Smooth muscle cell of the brain vasculature (primary cell): ENCODE results near the gene PIK3C2B.
"Not testable (repeated sequence)": the region's sequence is repeated elsewhere in the genome, so short reads cannot be mapped to it uniquely, and the experiment has no call there.

Experiments
- DNase-seq: peaks from one replicate; pipeline ENCODE4 v3.0.0-alpha.2; 2012; ENCODE audit warnings: low read depth, low spot score

Gene PIK3C2B

DNA sequence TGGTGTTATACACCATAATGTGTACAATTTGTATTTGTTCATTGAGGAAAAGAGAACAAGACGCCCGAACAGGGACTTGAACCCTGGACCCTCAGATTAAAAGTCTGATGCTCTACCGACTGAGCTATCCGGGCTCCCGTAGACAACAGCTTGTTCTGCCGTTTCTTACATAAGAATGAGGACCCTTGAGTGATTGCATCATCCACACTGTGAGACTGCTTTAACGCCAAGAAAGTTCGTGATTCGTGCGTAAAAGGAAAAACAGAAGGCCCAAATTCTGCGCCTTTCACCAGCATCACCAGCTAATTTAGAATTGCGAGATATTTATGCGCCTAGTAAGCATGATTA lies 12.3 kb upstream of the PIK3C2B start:
- peak; percentile 82 for DNase-seq

DNA sequence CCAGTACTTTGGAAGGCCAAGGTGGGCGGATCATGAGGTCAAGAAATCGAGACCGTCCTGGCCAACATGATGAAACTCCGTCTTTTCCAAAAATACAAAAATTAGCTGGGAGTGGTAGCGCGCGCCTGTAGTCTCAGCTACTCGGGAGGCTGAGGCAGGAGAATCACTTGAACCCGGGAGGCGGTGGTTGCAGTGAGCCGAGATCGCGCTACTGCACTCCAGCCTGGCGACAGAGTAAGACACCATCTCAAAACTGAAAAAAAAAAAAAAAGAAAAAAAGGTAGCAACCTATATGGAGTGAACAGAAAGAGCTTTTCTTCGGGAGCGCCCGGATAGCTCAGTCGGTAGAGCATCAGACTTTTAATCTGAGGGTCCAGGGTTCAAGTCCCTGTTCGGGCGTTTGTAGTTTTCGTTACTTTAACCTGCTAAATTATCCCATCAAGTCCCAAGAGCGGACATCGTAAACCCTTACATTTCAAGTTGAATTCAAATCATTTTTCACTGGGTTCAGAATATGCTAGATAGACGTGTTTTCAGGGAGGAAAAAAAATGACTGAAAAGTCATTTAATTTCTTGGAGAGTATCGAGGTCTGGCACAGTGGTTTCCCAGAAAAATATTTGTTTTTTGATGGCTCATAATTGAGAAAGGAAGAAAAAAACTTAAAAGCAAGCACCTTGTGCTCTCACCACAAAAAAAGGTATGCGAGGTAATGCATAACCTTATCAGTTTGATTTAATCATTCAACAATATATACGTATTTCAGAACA lies 11.8 kb upstream of the PIK3C2B start:
- peak; percentile 76 for DNase-seq

GRCh38 chr1:204505674-204506200 lies 11.1 kb upstream of the PIK3C2B start:
- DNase-seq, result no peak

DNA sequence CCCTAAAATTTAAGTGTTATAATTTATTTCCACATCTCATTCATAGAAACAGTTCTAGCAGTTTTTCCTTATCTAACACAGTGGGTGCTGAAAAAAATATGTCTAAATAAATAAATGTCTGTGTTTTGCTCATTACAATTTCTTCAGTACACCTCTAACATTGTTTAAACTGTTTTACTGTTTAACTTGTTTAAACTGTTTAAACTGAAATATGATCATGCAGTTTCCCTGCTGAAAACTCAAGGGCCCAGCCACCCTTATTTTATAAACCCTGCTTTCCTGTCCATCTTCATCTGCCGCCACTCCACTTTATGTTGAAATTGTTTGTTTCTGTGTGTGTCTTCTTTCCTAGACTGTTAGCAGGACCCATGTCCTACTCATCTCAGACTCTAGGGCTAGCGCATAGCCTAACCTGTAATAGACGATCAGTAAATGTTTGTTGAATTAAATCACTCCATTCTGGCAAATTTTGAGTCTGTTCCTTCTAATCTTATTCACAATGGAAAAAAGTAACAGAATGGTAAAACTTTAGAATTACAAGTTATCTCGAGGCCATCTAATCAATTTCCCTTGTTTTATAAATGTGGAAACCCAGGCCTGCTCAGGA lies 9.4 kb upstream of the PIK3C2B start:
- DNase-seq, result no peak

GRCh38 chr1:204503122-204503912 lies 8.7 kb upstream of the PIK3C2B start:
- DNase-seq, result no peak

DNA sequence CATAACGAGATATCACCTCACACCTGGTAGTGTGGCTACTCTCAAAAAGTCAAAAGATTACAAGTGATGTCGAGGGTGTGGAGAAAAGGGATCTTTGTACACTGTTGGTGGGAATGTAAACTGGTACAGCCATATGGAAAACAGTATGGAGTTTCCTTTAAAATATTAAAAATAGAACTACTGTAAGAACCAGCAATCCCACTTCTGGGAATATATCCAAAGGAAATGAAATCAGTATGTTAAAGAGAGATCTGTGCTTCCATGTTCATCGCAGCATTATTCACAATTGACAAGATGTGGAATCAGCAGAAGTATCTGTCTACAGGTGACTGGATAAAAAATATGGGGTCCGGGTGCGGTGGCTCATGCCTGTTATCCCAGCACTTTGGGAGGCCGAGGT lies 7.6 kb upstream of the PIK3C2B start:
- no peak for DNase-seq

GRCh38 chr1:204499511-204500468 lies 5.2 kb upstream of the PIK3C2B start:
- DNase-seq, result no peak

DNA sequence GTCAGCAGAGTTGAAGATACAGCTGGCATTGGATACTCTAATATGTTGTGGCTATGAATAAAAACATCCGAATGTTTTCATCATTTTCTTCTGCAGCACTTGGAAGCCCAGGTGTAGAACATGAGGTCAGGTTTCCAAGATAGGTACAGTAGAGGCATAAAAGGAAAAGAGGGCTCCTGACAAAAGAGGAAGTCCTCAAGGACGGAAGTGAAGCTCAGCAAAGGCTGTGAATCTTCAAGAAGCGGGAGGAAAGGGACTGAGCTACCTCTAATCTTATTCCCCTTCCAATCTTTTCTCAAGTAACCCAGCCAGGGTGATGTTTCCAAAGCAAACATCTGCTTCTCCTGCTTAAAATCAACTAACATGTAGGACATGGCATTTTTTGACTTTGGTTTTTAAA lies 4.4 kb upstream of the PIK3C2B start:
- no peak for DNase-seq

- DNase-seq, result no peak
Observed at GRCh38 chr1:204495777-204496176, 1.2 kb upstream of the PIK3C2B start.

DNA sequence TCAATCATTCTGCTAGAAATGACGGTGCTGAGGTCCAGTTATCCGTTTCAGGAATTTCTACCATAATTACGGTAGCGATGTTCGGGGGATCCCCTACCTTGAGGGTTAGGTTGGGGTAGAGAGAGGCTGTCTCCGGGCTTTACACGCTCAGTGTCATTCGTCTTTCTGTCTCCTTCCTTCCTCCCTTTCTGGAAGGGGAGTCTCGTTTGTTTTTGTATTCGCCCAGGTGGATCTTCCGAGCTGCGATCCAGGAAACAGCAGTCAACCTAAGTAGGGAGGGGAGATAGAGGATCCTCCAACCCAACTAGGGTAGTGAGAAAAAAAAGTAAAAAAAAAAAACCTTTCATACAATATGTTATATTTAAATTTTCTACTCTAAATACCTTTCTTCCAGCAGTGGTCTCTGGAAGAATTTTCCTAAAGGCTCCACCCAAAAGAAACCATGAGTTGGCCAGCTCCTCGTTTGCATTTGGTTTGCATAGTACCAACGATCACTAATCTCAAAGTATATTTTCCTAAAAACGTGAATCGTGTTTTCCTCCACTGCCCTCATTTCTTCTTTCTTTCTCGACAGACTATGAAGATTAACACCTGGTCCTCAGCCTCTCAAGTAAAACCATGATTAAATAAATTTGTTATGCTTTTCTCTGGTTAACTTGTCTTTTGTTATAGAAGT lies 611 bp upstream of the PIK3C2B start:
- DNase-seq, result no peak

DNA sequence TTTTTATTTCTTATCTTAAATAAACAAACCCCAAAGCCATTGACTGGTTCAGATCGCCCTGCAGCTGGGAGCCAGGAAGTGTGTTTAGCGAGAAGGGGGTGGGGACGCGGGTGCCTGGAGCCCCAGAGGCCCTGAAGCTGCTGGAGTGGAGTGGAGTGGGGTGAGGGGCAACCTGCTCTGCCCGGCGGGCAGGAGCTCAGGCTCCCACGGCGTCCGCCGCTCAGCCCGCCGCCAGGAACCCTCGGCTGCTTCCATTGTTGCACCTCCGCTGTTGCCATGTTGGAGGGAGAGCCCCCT lies 673 bp downstream of the PIK3C2B start:
- DNase-seq, result no peak

DNA sequence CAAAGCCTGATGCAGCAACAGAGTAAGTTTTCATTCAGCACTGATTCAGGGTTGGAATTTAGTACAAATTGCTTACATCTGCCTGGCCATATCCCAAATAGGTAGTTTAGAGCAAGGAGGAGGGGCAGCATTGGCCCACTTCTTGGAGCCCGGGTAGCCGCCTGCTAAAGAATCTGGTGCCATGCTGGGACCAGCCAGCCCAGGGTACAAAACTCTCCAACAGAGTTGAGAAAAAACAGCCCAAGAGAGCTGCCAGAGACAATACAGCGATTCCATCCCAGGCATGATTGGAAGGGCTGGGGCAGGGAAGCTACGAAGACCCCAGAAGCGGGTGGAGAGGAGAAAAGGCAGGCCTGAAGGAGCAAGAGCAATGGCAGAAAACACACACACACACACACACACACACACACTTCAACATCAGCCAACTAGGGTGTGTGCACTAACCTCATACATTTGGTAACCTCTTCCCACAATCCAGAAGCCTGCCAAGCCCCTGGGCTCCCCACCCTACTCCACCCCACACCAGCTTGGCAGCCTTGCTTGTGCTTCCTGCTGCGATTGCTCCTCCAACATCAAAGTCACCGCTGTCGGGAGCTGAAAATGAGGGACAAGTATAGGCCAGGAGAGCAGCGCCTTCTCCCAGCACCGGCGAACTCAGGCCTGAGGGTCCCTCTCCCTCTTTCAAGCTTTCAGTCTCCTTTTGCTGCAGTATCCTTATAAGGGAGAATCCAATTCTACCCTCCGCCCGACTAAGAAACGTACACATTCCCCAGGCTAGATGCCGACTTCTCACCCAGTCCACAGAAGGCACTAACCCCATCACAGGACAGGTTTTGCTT lies 1.2 kb downstream of the PIK3C2B start:
- DNase-seq, result no peak

- DNase-seq, result no peak
Observed at GRCh38 chr1:204491655-204492054, 3.0 kb downstream of the PIK3C2B start.

GRCh38 chr1:204487256-204487615 lies 7.4 kb downstream of the PIK3C2B start:
- no peak for DNase-seq

DNA sequence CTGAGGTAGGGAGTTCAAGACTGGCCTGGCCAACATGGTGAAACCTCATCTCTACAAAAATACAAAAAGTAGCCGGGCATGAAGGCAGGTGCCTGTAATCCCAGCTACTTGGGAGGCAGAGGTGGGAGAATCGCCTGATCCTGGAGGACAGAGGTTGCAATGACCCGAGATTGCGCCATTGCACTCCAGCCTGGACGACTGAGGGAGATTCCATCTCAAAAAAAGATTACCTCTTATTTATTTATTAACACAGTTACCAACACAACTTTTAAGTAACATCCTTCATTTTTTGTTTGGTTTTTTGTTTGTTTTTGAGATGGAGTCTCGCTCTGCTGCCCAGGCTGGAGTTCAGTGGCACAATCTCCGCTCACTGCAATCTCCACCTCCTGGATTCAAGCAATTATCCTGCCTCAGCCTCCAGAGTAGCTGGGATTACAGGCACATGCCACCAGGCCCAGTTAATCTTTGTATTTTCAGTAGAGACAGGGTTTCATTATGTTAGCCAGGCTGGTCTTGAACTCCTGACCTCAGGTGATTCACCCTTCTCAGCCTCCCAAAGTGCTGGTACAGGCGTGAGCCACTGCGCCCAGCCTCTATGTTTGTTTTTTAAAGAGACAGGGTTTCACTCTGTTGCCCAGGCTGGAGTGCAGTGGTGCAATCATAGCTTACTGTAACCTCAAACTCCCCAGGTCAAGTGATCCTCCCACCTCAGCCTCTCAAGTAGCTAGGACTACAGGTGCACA lies 7.9 kb downstream of the PIK3C2B start:
- DNase-seq, result not testable (repeated sequence)

- DNase-seq, result no peak
Observed at GRCh38 chr1:204483791-204484190, 10.8 kb downstream of the PIK3C2B start.

- no peak for DNase-seq
Observed at GRCh38 chr1:204480515-204480914, 14.1 kb downstream of the PIK3C2B start.

DNA sequence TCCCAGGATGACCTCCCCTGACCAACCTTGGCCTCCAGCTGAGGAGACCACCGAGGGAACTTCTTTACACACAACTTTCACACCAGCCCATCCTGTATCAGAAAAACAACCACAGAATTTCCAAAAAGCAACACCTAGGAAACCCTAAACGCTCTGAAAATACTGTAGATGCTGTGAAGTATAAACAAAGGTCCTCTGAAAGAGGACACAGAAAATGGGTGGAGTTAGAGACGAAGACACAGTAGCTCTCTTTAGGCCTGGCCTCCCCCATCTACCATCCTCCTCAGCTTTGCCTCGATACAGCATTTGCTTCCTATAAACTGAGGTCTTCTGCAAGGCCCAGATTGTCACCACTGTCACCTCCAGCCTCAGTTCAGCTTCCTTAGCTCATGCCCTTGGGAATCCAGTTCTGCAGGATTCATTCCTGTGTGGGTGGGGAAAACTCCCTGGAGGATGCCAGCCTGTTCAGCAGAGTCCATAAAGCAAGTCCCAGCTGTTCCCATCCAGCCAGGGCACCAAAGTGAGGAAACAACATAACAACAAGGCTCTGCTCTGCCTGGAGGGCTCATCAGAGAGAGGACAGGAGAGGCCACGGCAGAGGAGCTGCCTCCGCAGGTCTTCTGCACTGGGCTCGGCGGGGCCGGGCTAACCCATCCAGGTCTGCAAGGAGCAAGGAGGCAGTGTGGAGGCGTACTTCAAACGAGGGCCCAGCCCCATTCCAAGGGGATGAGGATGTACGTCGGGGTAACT lies 15.0 kb downstream of the PIK3C2B start:
- no peak for DNase-seq

- DNase-seq, result no peak
Observed at GRCh38 chr1:204478921-204479320, 15.7 kb downstream of the PIK3C2B start.
